ENCODE data around the gene MDFIC. TPM values are rescaled to one million over a fixed set of nuclear protein-coding genes. Genes with fewer than 3 reads are reported as not detected.

The MDFIC gene
- total RNA-seq, 2 experiments from 2014 or later, result 58.0 to 84.1 TPM

- peaks cover 15% of the 10 kb centered on the region for H3K4me1 Mint-ChIP-seq
- H3K9me3 Mint-ChIP-seq (ENCODE audit: low read depth), result peaks cover 4% of the 10 kb centered on the region
- CTCF ChIA-PET, result interaction anchor here (1.2 kb wide), 1 partner anchor 154 kb away, joined by 3 read pairs; no protein-coding TSS in a partner anchor
- no peak for DNase-seq
- H3K36me3 Mint-ChIP-seq, result peaks cover 30% of the 10 kb centered on the region
- no peak for ATAC-seq
- no peak overlapping the region for H3K4me3 Mint-ChIP-seq
- H3K27ac Mint-ChIP-seq, result no peak overlapping the region
- H3K27me3 Mint-ChIP-seq, result no peaks in the 10 kb centered on the region
Measured at GRCh38 chr7:115019882-115020605, 98.2 kb downstream of the MDFIC start.

DNA sequence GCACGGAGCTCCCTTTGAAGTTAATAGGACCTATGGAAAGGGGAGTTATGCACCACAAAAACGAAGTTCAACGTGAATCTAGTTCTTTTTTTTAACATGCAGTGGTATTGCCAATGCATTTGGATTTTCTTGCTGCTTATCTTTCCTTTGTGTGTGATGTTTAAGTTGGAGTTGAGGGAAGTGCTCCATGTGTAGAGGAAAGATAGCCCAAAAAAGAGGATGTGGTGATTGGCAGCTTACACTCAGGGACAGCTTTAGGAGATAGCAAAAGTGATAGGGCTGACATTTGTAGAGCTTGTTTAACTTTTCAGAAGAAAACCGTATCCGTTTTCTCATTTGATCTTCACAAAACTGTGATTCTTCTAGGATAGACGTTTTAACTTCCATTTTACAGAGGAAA, 101.3 kb downstream of the MDFIC start:
- Mint-ChIP-seq H3K4me3 (no peak overlapping the region), H3K9me3 (ENCODE audit: low read depth) (peaks cover 2% of the 10 kb centered on the region), H3K4me1 (peaks cover 5% of the 10 kb centered on the region), H3K27ac (no peak overlapping the region), H3K27me3 (no peaks in the 10 kb centered on the region), H3K36me3 (peaks cover 15% of the 10 kb centered on the region)
- CTCF ChIA-PET, result interaction anchor here (1.4 kb wide), 1 partner anchor 14 kb away, joined by 3 read pairs; no protein-coding TSS in a partner anchor
- ATAC-seq (no peak), DNase-seq (no peak)

- Mint-ChIP-seq H3K4me1 (peaks cover 5% of the 10 kb centered on the region), H3K36me3 (peaks cover 13% of the 10 kb centered on the region), H3K27me3 (no peaks in the 10 kb centered on the region), H3K4me3 (no peak overlapping the region), H3K9me3 (ENCODE audit: low read depth) (peaks cover 2% of the 10 kb centered on the region), H3K27ac (no peak overlapping the region)
- ATAC-seq (no peak), DNase-seq (no peak)
- CTCF ChIA-PET, result interaction anchor here (1.4 kb wide), 1 partner anchor 15 kb away, joined by 3 read pairs; no protein-coding TSS in a partner anchor
Measured at GRCh38 chr7:115024276-115024675, 102.4 kb downstream of the MDFIC start.

GRCh38 chr7:115032715-115033703, 111.1 kb downstream of the MDFIC start:
- CTCF ChIA-PET, result no interaction called here
- no peak overlapping the region for H3K27ac Mint-ChIP-seq
- DNase-seq (no peak), ATAC-seq (no peak)
- H3K27me3 Mint-ChIP-seq, result no peaks in the 10 kb centered on the region
- H3K36me3 Mint-ChIP-seq, result peaks cover 5% of the 10 kb centered on the region
- no peak overlapping the region for H3K4me3 Mint-ChIP-seq
- H3K4me1 Mint-ChIP-seq, result peaks cover 13% of the 10 kb centered on the region
- H3K9me3 Mint-ChIP-seq (ENCODE audit: low read depth), result no peaks in the 10 kb centered on the region

GRCh38 chr7:115033917-115034459, 112.1 kb downstream of the MDFIC start:
- Mint-ChIP-seq H3K4me3 (no peak overlapping the region), H3K4me1 (peaks cover 13% of the 10 kb centered on the region), H3K27ac (no peak overlapping the region), H3K36me3 (peaks cover 5% of the 10 kb centered on the region), H3K27me3 (no peaks in the 10 kb centered on the region), H3K9me3 (ENCODE audit: low read depth) (no peaks in the 10 kb centered on the region)
- no peak for DNase-seq
- no peak for ATAC-seq
- CTCF ChIA-PET, result no interaction called here

GRCh38 chr7:115034515-115034914, 112.6 kb downstream of the MDFIC start:
- no peak for ATAC-seq
- H3K4me1 Mint-ChIP-seq, result peaks cover 13% of the 10 kb centered on the region
- no peaks in the 10 kb centered on the region for H3K9me3 Mint-ChIP-seq (ENCODE audit: low read depth)
- CTCF ChIA-PET, result no interaction called here
- no peak overlapping the region for H3K4me3 Mint-ChIP-seq
- H3K27me3 Mint-ChIP-seq, result no peaks in the 10 kb centered on the region
- no peak overlapping the region for H3K27ac Mint-ChIP-seq
- no peak for DNase-seq
- H3K36me3 Mint-ChIP-seq, result peaks cover 5% of the 10 kb centered on the region

DNA sequence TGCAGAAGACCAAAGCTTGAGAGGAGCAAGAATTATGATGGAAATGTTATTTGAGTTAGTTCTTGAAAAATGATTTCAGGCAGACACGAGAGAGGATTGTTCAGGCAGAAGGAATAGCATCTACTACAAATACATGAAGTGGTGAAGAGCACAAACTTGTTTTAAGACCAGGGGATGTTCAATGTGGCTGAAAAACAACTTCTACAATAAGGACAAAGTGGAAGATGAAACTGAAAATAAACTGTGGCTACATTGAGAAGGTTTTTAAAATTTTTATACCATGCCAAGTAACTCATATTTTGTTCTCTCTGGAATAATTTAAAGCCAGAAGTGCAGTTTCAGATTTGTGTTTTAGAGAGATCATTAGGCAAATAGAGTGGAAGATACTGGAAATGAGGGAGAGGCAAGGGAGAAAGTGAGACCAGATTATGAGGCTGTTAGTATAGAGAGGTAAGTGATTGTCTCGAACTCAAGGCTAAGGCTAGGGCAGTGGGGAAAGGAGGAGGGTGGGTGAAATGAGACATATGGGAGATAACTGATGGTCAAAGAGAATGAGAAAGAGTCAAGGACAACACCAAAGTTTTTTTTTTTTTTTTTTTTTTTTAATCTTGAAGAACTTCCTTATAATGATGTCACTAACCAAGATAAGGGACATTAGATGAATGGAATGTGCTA, 115.4 kb downstream of the MDFIC start:
- H3K36me3 Mint-ChIP-seq, result peaks cover 5% of the 10 kb centered on the region
- DNase-seq (no peak), ATAC-seq (peak; percentile 27)
- H3K4me1 Mint-ChIP-seq, result peaks cover 13% of the 10 kb centered on the region
- H3K27me3 Mint-ChIP-seq, result no peaks in the 10 kb centered on the region
- CTCF ChIA-PET, result no interaction called here
- H3K27ac Mint-ChIP-seq, result peak overlapping the region; percentile 24
- no peaks in the 10 kb centered on the region for H3K9me3 Mint-ChIP-seq (ENCODE audit: low read depth)
- H3K4me3 Mint-ChIP-seq, result peak overlapping the region; percentile 2

DNA sequence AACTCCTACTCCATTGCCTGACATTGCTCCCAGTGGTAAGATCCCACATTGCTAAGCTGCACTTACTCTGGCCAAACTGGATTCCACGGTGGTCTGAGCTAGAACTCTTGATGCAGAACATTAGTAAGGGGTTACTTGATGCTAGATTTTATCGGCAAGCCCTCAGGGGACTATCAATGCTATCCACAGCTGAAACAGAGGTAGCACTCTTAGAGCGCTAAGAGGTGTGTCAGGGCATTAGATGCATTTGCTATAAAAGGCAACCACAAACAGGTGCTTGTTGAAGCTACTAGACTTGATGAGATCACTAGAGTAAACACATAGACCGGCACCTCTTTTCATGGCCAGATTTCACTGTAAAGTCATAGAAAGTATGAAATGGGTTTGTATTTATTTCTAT, 116.3 kb downstream of the MDFIC start:
- DNase-seq (no peak), ATAC-seq (no peak)
- no peaks in the 10 kb centered on the region for H3K27me3 Mint-ChIP-seq
- peaks cover 5% of the 10 kb centered on the region for H3K36me3 Mint-ChIP-seq
- peaks cover 13% of the 10 kb centered on the region for H3K4me1 Mint-ChIP-seq
- no peak overlapping the region for H3K27ac Mint-ChIP-seq
- no peaks in the 10 kb centered on the region for H3K9me3 Mint-ChIP-seq (ENCODE audit: low read depth)
- CTCF ChIA-PET, result no interaction called here
- no peak overlapping the region for H3K4me3 Mint-ChIP-seq

- no peaks in the 10 kb centered on the region for H3K9me3 Mint-ChIP-seq (ENCODE audit: low read depth)
- peaks cover 13% of the 10 kb centered on the region for H3K4me1 Mint-ChIP-seq
- CTCF ChIA-PET, result no interaction called here
- H3K4me3 Mint-ChIP-seq, result no peak overlapping the region
- peaks cover 5% of the 10 kb centered on the region for H3K36me3 Mint-ChIP-seq
- ATAC-seq (no peak), DNase-seq (no peak)
- H3K27ac Mint-ChIP-seq, result no peak overlapping the region
- H3K27me3 Mint-ChIP-seq, result no peaks in the 10 kb centered on the region
Measured at GRCh38 chr7:115040057-115040456, 118.2 kb downstream of the MDFIC start.

GRCh38 chr7:115040495-115040894, 118.6 kb downstream of the MDFIC start:
- CTCF ChIA-PET, result no interaction called here
- Mint-ChIP-seq H3K27me3 (no peaks in the 10 kb centered on the region), H3K36me3 (peaks cover 5% of the 10 kb centered on the region), H3K4me1 (peaks cover 13% of the 10 kb centered on the region), H3K9me3 (ENCODE audit: low read depth) (no peaks in the 10 kb centered on the region), H3K4me3 (no peak overlapping the region), H3K27ac (no peak overlapping the region)
- ATAC-seq, result no peak
- DNase-seq, result no peak

DNA sequence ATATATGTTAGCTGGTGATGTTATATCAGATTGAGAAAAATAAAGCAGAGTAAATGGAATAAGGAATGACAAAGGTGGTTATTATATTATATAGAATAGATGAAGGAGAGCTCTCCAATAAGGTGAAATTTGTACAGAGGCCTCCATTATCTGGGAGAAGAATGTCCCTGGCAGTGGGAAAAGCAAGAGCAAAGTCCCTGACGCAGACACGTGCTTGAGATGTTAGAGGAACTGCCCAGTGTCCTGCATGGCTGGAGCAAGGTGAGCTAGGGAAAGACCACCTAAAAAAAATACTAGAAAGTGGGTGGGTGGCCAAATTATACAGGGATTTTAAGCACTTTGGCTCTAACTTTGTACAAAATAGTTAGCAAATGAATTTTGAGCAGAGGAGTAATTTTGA, 120.7 kb downstream of the MDFIC start:
- Mint-ChIP-seq H3K9me3 (ENCODE audit: low read depth) (no peaks in the 10 kb centered on the region), H3K4me3 (no peak overlapping the region), H3K27ac (no peak overlapping the region), H3K36me3 (peaks cover 2% of the 10 kb centered on the region), H3K4me1 (peaks cover 4% of the 10 kb centered on the region), H3K27me3 (no peaks in the 10 kb centered on the region)
- no peak for DNase-seq
- no peak for ATAC-seq
- CTCF ChIA-PET, result no interaction called here

DNA sequence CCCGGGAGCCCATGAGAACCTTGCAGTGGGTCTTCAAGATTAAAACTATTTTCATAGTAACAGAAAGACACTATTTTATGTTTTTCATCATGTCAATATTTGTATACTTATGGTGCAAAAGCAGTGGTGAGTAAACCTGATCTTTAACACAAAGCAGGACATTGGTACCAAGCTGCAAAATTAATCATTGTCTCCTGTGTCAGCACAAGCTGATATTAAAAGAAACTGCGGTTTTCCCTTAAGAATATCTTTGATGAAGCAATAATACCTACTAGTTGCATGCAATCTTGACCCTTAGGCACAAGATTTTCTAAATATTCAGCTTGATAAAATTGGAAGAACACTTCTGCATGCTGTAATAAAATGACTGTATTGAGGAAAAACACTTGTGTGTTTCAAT, 121.7 kb downstream of the MDFIC start:
- Mint-ChIP-seq H3K27me3 (no peaks in the 10 kb centered on the region), H3K36me3 (no peaks in the 10 kb centered on the region), H3K27ac (no peak overlapping the region), H3K9me3 (ENCODE audit: low read depth) (no peaks in the 10 kb centered on the region), H3K4me3 (no peak overlapping the region), H3K4me1 (no peaks in the 10 kb centered on the region)
- ATAC-seq (no peak), DNase-seq (no peak)
- CTCF ChIA-PET, result no interaction called here

DNA sequence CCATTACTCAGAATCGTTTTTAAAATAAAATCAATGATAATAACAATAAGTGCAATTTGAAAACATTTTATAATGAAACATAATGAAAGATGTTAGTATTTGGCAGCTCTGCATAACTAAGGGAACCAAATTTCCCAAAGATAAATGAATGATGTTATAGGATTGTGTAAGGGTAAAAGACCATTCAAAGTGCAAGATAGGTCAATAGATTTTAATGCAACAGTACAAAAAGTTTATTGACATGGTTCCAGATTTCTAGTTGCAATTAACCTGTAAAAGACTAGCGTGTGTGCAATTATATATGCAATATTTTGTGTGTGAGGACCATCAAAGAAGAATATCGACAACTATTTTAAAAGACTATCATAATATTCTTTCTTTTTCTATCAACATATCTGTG, 122.3 kb downstream of the MDFIC start:
- CTCF ChIA-PET, result no interaction called here
- DNase-seq, result no peak
- H3K27ac Mint-ChIP-seq, result no peak overlapping the region
- no peaks in the 10 kb centered on the region for H3K36me3 Mint-ChIP-seq
- H3K4me3 Mint-ChIP-seq, result no peak overlapping the region
- H3K4me1 Mint-ChIP-seq, result no peaks in the 10 kb centered on the region
- no peaks in the 10 kb centered on the region for H3K27me3 Mint-ChIP-seq
- ATAC-seq, result no peak
- no peaks in the 10 kb centered on the region for H3K9me3 Mint-ChIP-seq (ENCODE audit: low read depth)

Measured in activated CD8-positive, alpha-beta memory T cell treated with anti-CD3 and anti-CD28 coated beads, Interleukin-2, amount 10 ng/mL, durations not matched to agents 7 days and 5 days (primary cell).